H9 (cell line): ENCODE results near the gene TMEM86B. TPM values are rescaled to one million over a fixed set of nuclear protein-coding genes. Genes with fewer than 3 reads are reported as not detected.

Source experiments
- DNase-seq: peaks from one replicate; pipeline ENCODE4 v3.0.0-alpha.2; 2017
- H2AFZ ChIP-seq: one replicate; pipeline ENCODE4 v1.6.1; 2013; ENCODE audit warnings: mild to moderate bottlenecking, low read length, control low read depth, moderate library complexity
- H2AK5ac ChIP-seq: 2 replicates; pipeline ENCODE4 v1.6.1; 2013; ENCODE audit warnings: low read length, control low read depth, mixed read lengths; ENCODE audit not compliant: insufficient read length
- H2BK120ac ChIP-seq: one replicate; pipeline ENCODE4 v1.6.1; 2013; ENCODE audit warnings: low read depth, mild to moderate bottlenecking, low read length, control low read depth, inconsistent platforms; ENCODE audit not compliant: poor library complexity, severe bottlenecking
- H2BK12ac ChIP-seq: 2 replicates; pipeline ENCODE4 v1.6.1; 2013; ENCODE audit warnings: low read length, control low read depth, mixed read lengths, low read depth; ENCODE audit not compliant: insufficient read length
- H2BK15ac ChIP-seq: 2 replicates; pipeline ENCODE4 v1.6.1; 2013; ENCODE audit warnings: low read depth, low read length, control low read depth
- H2BK20ac ChIP-seq: one replicate; pipeline ENCODE4 v1.6.1; 2013; ENCODE audit warnings: low read depth, mild to moderate bottlenecking, low read length, control low read depth, inconsistent platforms; ENCODE audit not compliant: poor library complexity, severe bottlenecking
- H2BK5ac ChIP-seq: 2 replicates; pipeline ENCODE4 v1.6.1; 2013; ENCODE audit warnings: low read length, control low read depth, mixed read lengths; ENCODE audit not compliant: insufficient read length
- H3K14ac ChIP-seq: 2 replicates; pipeline ENCODE4 v1.6.1; 2013; ENCODE audit warnings: low read length, control low read depth; ENCODE audit not compliant: insufficient read depth
- H3K18ac ChIP-seq: 2 replicates; pipeline ENCODE4 v1.6.1; 2013; ENCODE audit warnings: low read depth, mild to moderate bottlenecking, mixed read lengths, low read length, control low read depth; ENCODE audit not compliant: insufficient read length
- H3K23ac ChIP-seq: 2 replicates; pipeline ENCODE4 v1.6.1; 2013; ENCODE audit warnings: low read length, control low read depth, mixed read lengths, low read depth; ENCODE audit not compliant: insufficient read length
- H3K23me2 ChIP-seq: 2 replicates; pipeline ENCODE4 v1.6.1; 2013; ENCODE audit warnings: low read depth, mild to moderate bottlenecking, mixed read lengths, low read length, control low read depth; ENCODE audit not compliant: insufficient read length, poor library complexity, severe bottlenecking
- H3K27ac ChIP-seq: 2 replicates; pipeline ENCODE4 v1.5.1; 2013; ENCODE audit warnings: low read length, control low read depth, mixed read lengths, low read depth; ENCODE audit not compliant: insufficient read length
- H3K27me3 ChIP-seq: 2 replicates; pipeline ENCODE4 v1.6.1; 2013; ENCODE audit warnings: low read length, control low read depth, inconsistent platforms; ENCODE audit not compliant: insufficient read depth
- H3K4ac ChIP-seq: 2 replicates; pipeline ENCODE4 v1.6.1; 2013; ENCODE audit warnings: low read depth, mild to moderate bottlenecking, control low read depth, inconsistent platforms, low read length, moderate library complexity
- H3K4me1 ChIP-seq: 2 replicates; pipeline ENCODE4 v1.6.1; 2013; ENCODE audit warnings: low read length, control low read depth, inconsistent platforms; ENCODE audit not compliant: insufficient read depth
- H3K4me2 ChIP-seq: 2 replicates; pipeline ENCODE4 v1.6.1; 2013; ENCODE audit warnings: low read length, control low read depth, mixed read lengths; ENCODE audit not compliant: insufficient read length, insufficient read depth
- H3K56ac ChIP-seq: 2 replicates; pipeline ENCODE4 v1.6.1; 2013; ENCODE audit warnings: low read depth, mild to moderate bottlenecking, mixed read lengths, low read length, control low read depth; ENCODE audit not compliant: insufficient read length
- H3K79me1 ChIP-seq: 2 replicates; pipeline ENCODE4 v1.6.1; 2013; ENCODE audit warnings: low read depth, mild to moderate bottlenecking, moderate library complexity, low read length, control low read depth, inconsistent platforms; ENCODE audit not compliant: insufficient read depth, poor library complexity, severe bottlenecking
- H3K79me2 ChIP-seq: 2 replicates; pipeline ENCODE4 v1.6.1; 2013; ENCODE audit warnings: low read length, control low read depth, inconsistent platforms; ENCODE audit not compliant: insufficient read depth
- H3K9ac ChIP-seq: 2 replicates; pipeline ENCODE4 v1.6.1; 2013; ENCODE audit warnings: low read length, control low read depth, mixed read lengths; ENCODE audit not compliant: insufficient read length; ENCODE audit errors: extremely low read depth
- H3K9me3 ChIP-seq: one replicate; pipeline ENCODE4 v1.6.1; 2013; ENCODE audit warnings: low read depth, low read length, inconsistent platforms; ENCODE audit not compliant: control insufficient read depth
- H3T11ph ChIP-seq: one replicate; pipeline ENCODE4 v1.6.1; 2013; ENCODE audit warnings: mild to moderate bottlenecking, low read length, control low read depth, inconsistent platforms
- H4K20me1 ChIP-seq: one replicate; pipeline ENCODE4 v1.6.1; 2013; ENCODE audit not compliant: control insufficient read depth, insufficient read length, insufficient read depth
- H4K5ac ChIP-seq: 2 replicates; pipeline ENCODE4 v1.6.1; 2013; ENCODE audit warnings: low read depth, mild to moderate bottlenecking, mixed read lengths, low read length, control low read depth; ENCODE audit not compliant: insufficient read length
- H4K8ac ChIP-seq: replicated peaks from 2 replicates; pipeline ENCODE4 v1.6.1; 2013; ENCODE audit warnings: low read length, control low read depth, mixed read lengths, low read depth; ENCODE audit not compliant: insufficient read length
- H4K91ac ChIP-seq: 2 replicates; pipeline ENCODE4 v1.6.1; 2013; ENCODE audit warnings: low read depth, mild to moderate bottlenecking, moderate library complexity, mixed read lengths, low read length, control low read depth; ENCODE audit not compliant: insufficient read length
- H3K27ac Mint-ChIP-seq, 3 experiments: 2 replicates in 2 of 3; 3 replicates in 1 of 3; pipeline ENCODE4 v1.8.0; 2020 to 2021; ENCODE audit warnings: mixed read lengths in 3 of 3, mild to moderate bottlenecking in 1 of 3, moderate library complexity in 1 of 3
- H3K27me3 Mint-ChIP-seq: 2 replicates; pipeline ENCODE4 v1.8.0; 2021; ENCODE audit warnings: low read depth, mild to moderate bottlenecking, moderate library complexity, mixed read lengths
- H3K36me3 Mint-ChIP-seq, 3 experiments: 2 replicates in 2 of 3; 3 replicates in 1 of 3; pipeline ENCODE4 v1.8.0; 2020 to 2021; ENCODE audit warnings: low read depth in 3 of 3, mixed read lengths in 3 of 3; ENCODE audit not compliant: insufficient read depth in 1 of 3
- H3K4me1 Mint-ChIP-seq, 2 experiments: 2 replicates each; pipeline ENCODE4 v1.8.0; 2020; ENCODE audit warnings: mixed read lengths in 2 of 2
- H3K4me3 Mint-ChIP-seq, 2 experiments: 2 replicates in 1 of 2; 3 replicates in 1 of 2; pipeline ENCODE4 v1.8.0; 2020 to 2021; ENCODE audit warnings: mild to moderate bottlenecking in 2 of 2, mixed read lengths in 2 of 2, moderate library complexity in 1 of 2
- H3K9me3 Mint-ChIP-seq, 2 experiments: 2 replicates in 1 of 2; 3 replicates in 1 of 2; pipeline ENCODE4 v1.8.0; 2020; ENCODE audit warnings: mild to moderate bottlenecking in 2 of 2, mixed read lengths in 2 of 2, moderate library complexity in 1 of 2
- CTCF ChIP-seq: fragments of 200-600 bp; sonication (generic); conservative IDR thresholded peaks from 3 replicates; pipeline ENCODE4 v1.8.0; 2021; ENCODE audit warnings: antibody characterized with exemption, mild to moderate bottlenecking
- WGBS: extraction: QIAGEN DNeasy Blood & Tissue Kit; methylation state at CpG from one replicate; pipeline ENCODE4 v1.1.7; 2013; ENCODE audit warnings: missing lambda C conversion rate, low lambda C conversion rate, mixed read lengths; ENCODE audit not compliant: insufficient read length; ENCODE audit errors: extremely low coverage; 5-methylcytosine and 5-hydroxymethylcytosine counted together
- total RNA-seq: library from RNA; stranded (reverse); gene quantifications from 2 replicates; pipeline ENCODE4 v1.2.1, GENCODE V29; 2021

Gene TMEM86B
- total RNA-seq, 1 experiment from 2014 or later: 4.5 TPM

- Histone ChIP-seq H3K56ac (no peak overlapping the region), H3T11ph (no peak overlapping the region), H2BK20ac (no peak overlapping the region), H3K4me2 (no peak overlapping the region), H3K9ac (no peak overlapping the region), H4K20me1 (no peaks in the 10 kb centered on the region), H3K23ac (no peak overlapping the region), H3K27me3 (no peaks in the 10 kb centered on the region), H2AFZ (no peak overlapping the region), H3K4ac (no peak overlapping the region), H3K23me2 (no peaks in the 10 kb centered on the region), H3K79me2 (no peaks in the 10 kb centered on the region), H4K5ac (no peak overlapping the region), H3K79me1 (no peaks in the 10 kb centered on the region), H2BK5ac (no peak overlapping the region), H2BK12ac (no peak overlapping the region), H3K9me3 (no peaks in the 10 kb centered on the region), H3K14ac (no peak overlapping the region), H3K27ac (no peak overlapping the region), H4K8ac (no peak overlapping the region), H4K91ac (no peak overlapping the region), H2AK5ac (no peak overlapping the region), H2BK120ac (no peak overlapping the region), H3K4me1 (no peaks in the 10 kb centered on the region), H2BK15ac (no peak overlapping the region), H3K18ac (no peak overlapping the region)
- H3K27ac Mint-ChIP-seq: no peak overlapping the region
- no peak overlapping the region for H3K4me3 Mint-ChIP-seq
- DNase-seq: no peak
- H3K4me1 Mint-ChIP-seq: peaks cover 0 to 2% of the 10 kb centered on the region in 2 experiments; a peak in 1 of 4 replicates
- no CpG with 5 or more reads among the region's 4 CpGs for WGBS
- H3K9me3 Mint-ChIP-seq: no peaks in the 10 kb centered on the region; a peak in 2 of 5 replicates
- no peaks in the 10 kb centered on the region for H3K36me3 Mint-ChIP-seq
- no peak for TF ChIP-seq CTCF
- H3K27me3 Mint-ChIP-seq: peaks cover 37% of the 10 kb centered on the region
These were observed 31.0 kb downstream of the TMEM86B start for GRCh38 chr19:55197528-55197927.
